Endothelial cell of umbilical vein (primary cell): ENCODE results near the gene USP31. TPM values are rescaled to one million over a fixed set of nuclear protein-coding genes. Genes with fewer than 3 reads are reported as not detected.

Experiments used
- BruUV-seq: library from RNA; stranded (reverse); fragments of 400-500 nt; replicated peaks from 2 replicates; lab custom pipeline; 2021; lab: Mats Ljungman, UMichigan
- CTCF ChIA-PET: fragments of 300-600, 350-600 bp; sonication (Branson Sonifier 250); formaldehyde crosslinking; loops from one replicate; lab custom pipeline; 2021; ENCODE audit warnings: antibody characterized with exemption, inconsistent platforms; lab: Charles Lee
- POLR2A ChIA-PET: fragments of 300-600, 350-600 bp; sonication (Branson Sonifier 250); formaldehyde crosslinking; loops from one replicate; lab custom pipeline; 2021; ENCODE audit warnings: antibody characterized with exemption, inconsistent platforms; lab: Charles Lee
- DNase-seq: peaks from one replicate; pipeline ENCODE4 v3.0.0-alpha.2; 2011; ENCODE audit warnings: low read depth, low spot score
- FAIRE-seq: peaks from 2 replicates; lab custom pipeline; 2011; peaks lifted over from hg19 to GRCh38; lab: Jason Lieb, UNC
- H2AFZ ChIP-seq: 2 replicates; pipeline ENCODE4 v1.6.0; 2012; ENCODE audit warnings: low read depth, low read length, control low read depth, inconsistent platforms
- H3K27ac ChIP-seq: 2 replicates; pipeline ENCODE4 v1.5.1; 2011; ENCODE audit warnings: low read depth, mild to moderate bottlenecking, control low read depth, low read length, moderate library complexity; ENCODE audit not compliant: insufficient read depth
- H3K27me3 ChIP-seq, 2 experiments: 2 replicates each; pipeline versions ENCODE4 v1.6.0 to v1.6.1; 2011; ENCODE audit warnings: low read length in 2 of 2, mixed read lengths in 1 of 2; ENCODE audit not compliant: control insufficient read depth in 2 of 2, insufficient read depth in 2 of 2
- H3K36me3 ChIP-seq, 2 experiments: 2 replicates in 1 of 2; 3 replicates in 1 of 2; pipeline ENCODE4 v1.5.1; 2011; ENCODE audit warnings: low read length in 2 of 2, mild to moderate bottlenecking in 1 of 2, moderate library complexity in 1 of 2; ENCODE audit not compliant: control insufficient read depth in 2 of 2, insufficient read depth in 2 of 2; ENCODE audit errors: extremely low read depth in 1 of 2
- H3K4me1 ChIP-seq: 3 replicates; pipeline ENCODE4 v1.5.1; 2011; ENCODE audit warnings: mild to moderate bottlenecking, low read length; ENCODE audit not compliant: control insufficient read depth, insufficient read depth; ENCODE audit errors: extremely low read depth
- H3K4me2 ChIP-seq: 2 replicates; pipeline ENCODE4 v1.6.1; 2011; ENCODE audit warnings: low read length, control low read depth, mixed read lengths; ENCODE audit not compliant: insufficient read depth
- H3K4me3 ChIP-seq, 3 experiments: fragments of 200-600 bp in 1 of 3; sonication (generic), shearing (Covaris generic) in 1 of 3; replicated peaks in 1 of 3; 2 replicates each; pipeline ENCODE4 v1.5.1; 2011 to 2016; ENCODE audit warnings: control low read depth in 3 of 3, low read length in 3 of 3, mild to moderate bottlenecking in 2 of 3, inconsistent platforms in 1 of 3, low read depth in 1 of 3, moderate library complexity in 1 of 3; ENCODE audit not compliant: insufficient read depth in 1 of 3
- H3K79me2 ChIP-seq: 2 replicates; pipeline ENCODE4 v1.6.0; 2012; ENCODE audit warnings: low read length, inconsistent platforms; ENCODE audit not compliant: control insufficient read depth, insufficient read depth
- H3K9ac ChIP-seq: replicated peaks from 2 replicates; pipeline ENCODE3; 2011; ENCODE audit warnings: low read length, control low read depth; ENCODE audit not compliant: insufficient read depth; ENCODE audit errors: extremely low read depth
- H3K9me1 ChIP-seq: replicated peaks from 3 replicates; pipeline ENCODE4 v1.6.0; 2011; ENCODE audit warnings: mild to moderate bottlenecking, low read length; ENCODE audit not compliant: control insufficient read depth, insufficient read depth; ENCODE audit errors: extremely low read depth
- H3K9me3 ChIP-seq: replicated peaks from 2 replicates; pipeline ENCODE4 v1.5.1; 2012; ENCODE audit warnings: low read length, inconsistent platforms; ENCODE audit not compliant: control insufficient read depth, insufficient read depth
- H4K20me1 ChIP-seq: replicated peaks from 2 replicates; pipeline ENCODE3; 2011; ENCODE audit warnings: mild to moderate bottlenecking, low read length; ENCODE audit not compliant: control insufficient read depth, insufficient read depth; ENCODE audit errors: extremely low read depth
- EZH2 ChIP-seq: IDR thresholded peaks from 2 replicates; pipeline ENCODE4 v1.6.1; 2012; ENCODE audit warnings: borderline replicate concordance, low read depth, mild to moderate bottlenecking, moderate library complexity, low read length, inconsistent platforms; ENCODE audit not compliant: severe bottlenecking
- FOS ChIP-seq: IDR thresholded peaks from 2 replicates; pipeline ENCODE4 v1.6.1; 2011; ENCODE audit warnings: mild to moderate bottlenecking, low read length, moderate library complexity, borderline replicate concordance; ENCODE audit not compliant: insufficient read depth
- JUN ChIP-seq: IDR thresholded peaks from 2 replicates; pipeline ENCODE4 v1.6.1; 2011; ENCODE audit warnings: borderline replicate concordance, low read depth; ENCODE audit not compliant: insufficient read length, insufficient read depth
- POLR2A ChIP-seq: IDR thresholded peaks from 2 replicates; pipeline ENCODE4 v1.6.1; 2012; ENCODE audit warnings: low read depth, mild to moderate bottlenecking, control low read depth, low read length
- dilution Hi-C: fragments of 300-500 bp; cut with MboI; formaldehyde crosslinking; loops from one replicate; pipeline ENCODE4 v1.15.0; 2019; ENCODE audit warnings: low sequenced_read_pairs; ENCODE audit not compliant: extremely low pct_ligation_motif_present
- intact Hi-C: fragments of 100-400 bp; cut with micrococcal nuclease; formaldehyde crosslinking; loops from one replicate; pipeline ENCODE4 v1.10.0; 2022
- polyA plus RNA-seq, 4 experiments: library from polyadenylated mRNA; depleted of rRNA in 3 of 4; stranded (reverse) in 3 of 4; unstranded in 1 of 4; fragments of >200 nt; gene quantifications; 2 replicates each; pipeline versions ENCODE4 v1.2.1 to v1.2.3, GENCODE V29; 2011 to 2012; ENCODE audit warnings: missing spikeins in 1 of 4
- total RNA-seq: library from RNA; stranded (reverse); gene quantifications from 2 replicates; pipeline ENCODE4 v1.2.3, GENCODE V29; 2021
- TF ChIP-seq, protein P1 (sequence below), 2 donors: IDR thresholded peaks; 1 replicate in 1 of 2; 2 replicates in 1 of 2; pipeline ENCODE4 v1.5.1; 2011; ENCODE audit warnings: low read length in 2 of 2, mild to moderate bottlenecking in 2 of 2, moderate library complexity in 2 of 2, control low read depth in 1 of 2, inconsistent platforms in 1 of 2, low read depth in 1 of 2; ENCODE audit not compliant: insufficient read depth in 1 of 2; ENCODE audit errors: extremely low read depth in 1 of 2

Gene USP31
- total and polyA plus RNA-seq, 2 donors (not counting 3 experiments of a cell fraction or from before 2014, with no cell fraction given) = 14.5 to 42.4 TPM

DNA sequence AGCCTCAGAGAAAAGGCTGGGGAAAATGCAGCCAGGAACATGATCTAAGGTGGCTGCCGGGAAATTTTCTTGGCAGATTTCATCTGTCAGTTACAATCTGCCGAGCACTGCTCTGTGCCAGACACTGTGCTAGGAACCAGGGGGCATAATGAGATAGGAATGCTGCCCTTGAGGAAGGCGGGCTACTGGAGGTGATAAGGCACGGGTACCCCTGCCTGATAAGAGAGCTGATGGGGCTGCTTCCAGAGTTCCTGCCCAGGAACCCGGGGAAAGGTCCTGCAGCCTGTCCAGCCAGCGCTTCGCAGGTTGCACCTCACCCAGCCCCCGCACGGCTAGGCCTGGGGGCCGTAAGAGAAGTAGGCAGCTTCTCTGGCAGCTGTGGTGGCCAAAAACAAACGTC lies 36.4 kb upstream of the USP31 start:
- peaks cover 5% of the 10 kb centered on the region for H3K4me1 ChIP-seq
- no peak for DNase-seq
- peaks cover 29 to 30% of the 10 kb centered on the region in 2 experiments for H3K27me3 ChIP-seq
- dilution Hi-C loops = no loop called here
- no peaks in the 10 kb centered on the region for H4K20me1 ChIP-seq
- no peaks in the 10 kb centered on the region for H3K36me3 ChIP-seq
- CTCF ChIA-PET = interaction anchor here (13.5 kb wide), 1 partner anchor 249 kb away, joined by 371 read pairs; no protein-coding TSS in a partner anchor
- H3K79me2 ChIP-seq = no peaks in the 10 kb centered on the region
- H3K9ac ChIP-seq = no peak overlapping the region
- no peaks in the 10 kb centered on the region for H3K9me1 ChIP-seq
- H3K27ac ChIP-seq = no peak overlapping the region
- BruUV-seq = no TSS peak
- H3K9me3 ChIP-seq = no peaks in the 10 kb centered on the region
- TF ChIP-seq EZH2 (no peak), POLR2A (no peak), JUN (no peak)
- TF ChIP-seq, protein P1, sequence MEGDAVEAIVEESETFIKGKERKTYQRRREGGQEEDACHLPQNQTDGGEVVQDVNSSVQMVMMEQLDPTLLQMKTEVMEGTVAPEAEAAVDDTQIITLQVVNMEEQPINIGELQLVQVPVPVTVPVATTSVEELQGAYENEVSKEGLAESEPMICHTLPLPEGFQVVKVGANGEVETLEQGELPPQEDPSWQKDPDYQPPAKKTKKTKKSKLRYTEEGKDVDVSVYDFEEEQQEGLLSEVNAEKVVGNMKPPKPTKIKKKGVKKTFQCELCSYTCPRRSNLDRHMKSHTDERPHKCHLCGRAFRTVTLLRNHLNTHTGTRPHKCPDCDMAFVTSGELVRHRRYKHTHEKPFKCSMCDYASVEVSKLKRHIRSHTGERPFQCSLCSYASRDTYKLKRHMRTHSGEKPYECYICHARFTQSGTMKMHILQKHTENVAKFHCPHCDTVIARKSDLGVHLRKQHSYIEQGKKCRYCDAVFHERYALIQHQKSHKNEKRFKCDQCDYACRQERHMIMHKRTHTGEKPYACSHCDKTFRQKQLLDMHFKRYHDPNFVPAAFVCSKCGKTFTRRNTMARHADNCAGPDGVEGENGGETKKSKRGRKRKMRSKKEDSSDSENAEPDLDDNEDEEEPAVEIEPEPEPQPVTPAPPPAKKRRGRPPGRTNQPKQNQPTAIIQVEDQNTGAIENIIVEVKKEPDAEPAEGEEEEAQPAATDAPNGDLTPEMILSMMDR (IDR thresholded peaks at IDR 0.05; ENCODE audit: extremely low read depth in 1 of 2, insufficient read depth in 1 of 2, low read depth in 1 of 2, low read length in 2 of 2) = no peak
- no peak for FAIRE-seq
- no peak overlapping the region for H3K4me2 ChIP-seq
- intact Hi-C loops = no loop called here
- H3K4me3 ChIP-seq = no peak overlapping the region
- H2AFZ ChIP-seq = no peak overlapping the region
- POLR2A ChIA-PET = no interaction called here

DNA sequence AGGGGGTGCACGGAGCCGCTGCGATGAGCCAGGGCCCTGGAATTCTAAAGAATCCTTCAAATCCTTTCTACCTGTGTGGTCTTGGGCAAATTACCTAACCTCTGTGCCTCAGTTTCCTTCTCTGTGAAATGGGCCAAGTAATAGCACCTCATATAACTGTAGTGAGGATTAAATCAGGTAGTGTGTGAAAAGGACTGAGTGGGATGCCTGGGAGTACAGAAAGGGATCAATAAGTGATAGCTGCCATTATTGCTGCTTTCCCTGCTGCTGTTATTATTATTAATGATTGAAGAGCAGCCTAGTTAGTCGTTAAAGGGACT lies 34.3 kb upstream of the USP31 start:
- peaks cover 29 to 30% of the 10 kb centered on the region in 2 experiments for H3K27me3 ChIP-seq
- no peak for TF ChIP-seq POLR2A
- no peak for TF ChIP-seq FOS
- H3K9me1 ChIP-seq = no peaks in the 10 kb centered on the region
- intact Hi-C loops (no loop called here), dilution Hi-C loops (no loop called here)
- H3K4me1 ChIP-seq = peaks cover 5% of the 10 kb centered on the region
- FAIRE-seq (no peak), DNase-seq (no peak)
- CTCF ChIA-PET = interaction anchor here (1.1 to 13.5 kb wide), 6 partner anchors 11 to 284 kb away, joined by 3 to 371 read pairs (median 4); no protein-coding TSS in a partner anchor
- H3K4me3 ChIP-seq = no peak overlapping the region
- H4K20me1 ChIP-seq = no peaks in the 10 kb centered on the region
- POLR2A ChIA-PET = no interaction called here
- no peaks in the 10 kb centered on the region for H3K36me3 ChIP-seq
- no peak overlapping the region for H3K4me2 ChIP-seq
- H3K9ac ChIP-seq = no peak overlapping the region
- no peaks in the 10 kb centered on the region for H3K79me2 ChIP-seq
- no TSS peak for BruUV-seq
- no peak overlapping the region for H2AFZ ChIP-seq
- no peaks in the 10 kb centered on the region for H3K9me3 ChIP-seq
- no peak overlapping the region for H3K27ac ChIP-seq
